Upper lobe of left lung (tissue), 4 donors: ENCODE results near the gene GAPDHS.

Experiments used
- CTCF ChIP-seq, 6 experiments: fragments of 450-650 bp in 4 of 6; fragments of 200-600 bp in 2 of 6; sonication (generic) in 2 of 6; IDR thresholded peaks; one replicate each; pipeline ENCODE4 v1.5.1; 2016 to 2019; ENCODE audit warnings: antibody characterized with exemption in 6 of 6
- POLR2A ChIP-seq, 4 donors: fragments of 450-650 bp; IDR thresholded peaks; one replicate each; pipeline ENCODE4 v1.5.1; 2016 to 2017; ENCODE audit warnings: antibody characterized with exemption in 4 of 4, mild to moderate bottlenecking in 2 of 4
- POLR2AphosphoS5 ChIP-seq, 2 donors: sonication (generic); formaldehyde crosslinking; IDR thresholded peaks; one replicate each; pipeline ENCODE4 v1.5.1; 2017; ENCODE audit warnings: antibody characterized with exemption in 2 of 2

- TF ChIP-seq POLR2AphosphoS5 (IDR thresholded peaks at IDR 0.05) (no peak), POLR2A (IDR thresholded peaks at IDR 0.05) (no peak), CTCF (IDR thresholded peaks at IDR 0.05) (no peak)
Observed at GRCh38 chr19:35500611-35501010, 32.6 kb upstream of the GAPDHS start.
